Glomerular visceral epithelial cell (primary cell): Measurements from ENCODE around the gene AHNAK.

Source experiments
- DNase-seq: peaks from one replicate; pipeline ENCODE4 v3.0.0-alpha.2; 2016; ENCODE audit errors: extremely low spot score

The AHNAK gene

DNA sequence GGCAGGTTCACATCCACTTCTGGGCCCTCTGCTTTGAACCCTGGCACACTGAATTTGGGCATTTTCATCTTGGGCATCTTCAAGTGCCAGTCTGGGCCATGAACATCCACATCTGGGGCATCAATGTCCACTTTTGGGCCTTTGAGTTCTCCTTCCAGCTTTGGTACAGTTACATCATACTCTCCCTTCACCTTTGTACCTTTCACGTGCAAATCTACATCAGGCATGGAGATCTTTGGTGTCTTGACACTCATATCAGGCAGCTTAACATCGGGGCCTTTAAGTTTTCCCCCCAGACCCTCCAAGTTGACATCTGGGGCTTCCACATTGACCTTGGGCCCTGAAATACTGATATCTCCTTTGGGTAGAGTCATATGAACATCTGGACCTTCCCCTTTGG lies 14.5 kb downstream of the AHNAK start:
- no peak for DNase-seq

DNA sequence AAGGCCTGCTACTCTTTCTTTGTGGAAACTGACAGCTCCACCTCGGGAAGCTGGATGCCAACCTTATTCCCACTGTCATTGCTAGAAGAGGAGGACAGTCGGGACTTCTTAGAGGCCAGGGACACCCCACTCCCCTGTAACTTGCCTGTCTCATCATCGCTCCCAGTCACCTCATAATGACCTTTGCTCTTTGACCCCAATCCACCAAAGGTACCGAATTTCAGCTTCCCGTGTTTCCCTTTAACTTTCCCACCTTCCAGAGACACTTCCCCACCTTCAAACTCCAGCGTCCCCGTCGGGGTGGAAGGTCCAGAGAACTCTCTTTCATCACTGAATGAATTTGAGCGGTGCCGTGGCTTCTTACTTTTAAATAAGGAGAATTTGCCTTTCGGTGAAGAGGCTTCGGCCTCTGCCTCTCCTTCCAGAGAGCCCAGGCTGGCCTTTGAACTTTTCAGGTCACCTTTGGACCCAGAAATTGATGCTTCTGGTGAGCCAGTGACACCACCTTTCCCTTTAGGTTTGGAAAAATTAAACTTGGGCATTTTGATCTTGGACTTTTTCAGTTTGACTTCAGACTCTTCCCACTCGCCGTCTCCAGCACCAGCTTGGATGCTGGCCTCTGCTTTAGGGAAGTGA lies 29.8 kb downstream of the AHNAK start:
- no peak for DNase-seq

DNA sequence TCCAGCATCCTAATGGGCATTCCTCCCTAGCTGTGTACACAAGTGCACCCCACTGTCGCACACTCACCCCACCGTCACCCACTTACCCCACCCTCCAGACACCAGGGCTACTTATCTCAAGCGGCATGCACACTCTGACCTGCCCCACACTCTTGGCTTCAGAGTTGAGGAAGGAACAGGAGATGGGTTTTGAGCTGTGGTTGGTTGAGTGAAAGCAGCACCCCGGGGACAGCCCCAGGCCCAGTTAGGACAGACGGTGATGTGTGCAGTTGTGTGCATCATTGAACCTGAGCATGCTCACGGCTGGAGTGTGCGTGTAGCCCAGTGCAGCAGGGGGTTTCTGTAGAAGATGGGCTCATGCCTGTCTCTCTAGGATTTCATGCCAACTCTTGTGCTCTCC lies 32.5 kb downstream of the AHNAK start:
- DNase-seq = no peak

DNA sequence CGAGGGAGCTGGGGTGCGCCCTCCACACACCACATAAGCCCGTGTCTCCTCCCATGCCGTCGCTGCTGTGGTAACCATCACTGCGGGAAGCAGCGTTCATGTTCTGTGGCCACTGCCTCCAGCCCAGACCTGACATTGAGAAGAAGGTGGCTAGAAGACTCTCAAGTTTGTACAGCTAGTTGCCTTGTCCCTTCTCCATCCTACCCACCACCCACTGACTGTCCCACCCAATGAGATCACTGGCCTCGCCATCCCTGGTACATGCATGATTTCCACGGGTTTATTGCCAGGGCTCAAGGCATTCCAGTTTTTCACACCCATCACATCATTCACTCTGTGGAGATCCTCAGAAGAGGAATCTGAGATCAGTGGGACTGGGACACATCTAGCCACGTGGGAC lies 33.0 kb downstream of the AHNAK start:
- DNase-seq = no peak

DNA sequence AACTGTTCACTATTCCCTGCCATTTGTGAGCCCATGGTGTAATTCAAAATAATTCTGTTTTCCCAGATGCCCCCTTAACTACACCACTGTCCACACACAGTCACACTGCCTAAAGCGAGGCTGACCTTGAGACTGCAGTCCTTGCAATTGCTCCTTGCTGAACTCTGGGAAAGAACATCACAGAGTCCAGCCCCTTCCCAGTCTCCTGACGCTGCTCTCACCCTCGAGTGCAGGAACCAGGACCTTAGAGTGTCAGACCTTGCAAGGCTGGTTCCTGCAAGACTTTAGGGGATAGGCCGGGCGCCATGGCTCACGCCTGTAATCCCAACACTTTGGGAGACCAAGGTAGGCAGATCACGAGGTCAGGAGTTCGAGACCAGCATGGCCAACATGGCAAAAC lies 33.6 kb downstream of the AHNAK start:
- DNase-seq = no peak

DNA sequence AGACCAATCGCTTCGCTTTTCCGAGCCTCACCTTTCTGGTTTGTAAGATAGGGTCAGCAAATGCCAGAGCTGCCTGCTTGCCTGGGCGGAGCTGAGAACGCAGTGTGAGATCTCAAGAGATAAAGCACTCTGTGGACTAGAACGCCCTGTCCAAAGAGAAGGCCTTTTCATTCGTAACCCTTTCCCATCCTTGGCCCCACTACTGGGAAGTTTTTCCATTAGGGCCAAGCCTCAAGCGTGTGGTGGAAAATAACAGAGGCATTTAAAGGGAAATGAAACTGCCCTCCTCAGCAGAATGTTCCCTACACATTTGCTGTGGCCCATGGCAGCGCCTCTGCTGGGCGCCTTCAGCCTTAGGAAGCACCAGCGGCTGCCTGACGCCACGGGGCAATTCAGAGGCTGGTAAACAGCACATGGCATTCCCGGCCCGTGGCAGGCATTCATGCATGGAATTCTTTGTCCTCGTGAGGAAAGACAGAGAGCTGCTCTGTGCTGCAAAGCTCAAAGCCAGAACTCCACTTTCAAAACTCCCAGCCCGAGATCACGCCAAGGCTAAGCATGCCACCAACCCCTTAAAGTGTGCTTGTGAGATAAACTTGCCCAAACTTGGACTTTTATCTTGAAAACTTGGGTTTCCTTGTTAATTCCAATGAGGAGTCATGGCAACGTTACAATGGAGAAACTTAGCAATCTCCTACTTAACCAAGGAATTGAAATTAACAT lies 38.1 kb downstream of the AHNAK start:
- peak; percentile 87 for DNase-seq

DNA sequence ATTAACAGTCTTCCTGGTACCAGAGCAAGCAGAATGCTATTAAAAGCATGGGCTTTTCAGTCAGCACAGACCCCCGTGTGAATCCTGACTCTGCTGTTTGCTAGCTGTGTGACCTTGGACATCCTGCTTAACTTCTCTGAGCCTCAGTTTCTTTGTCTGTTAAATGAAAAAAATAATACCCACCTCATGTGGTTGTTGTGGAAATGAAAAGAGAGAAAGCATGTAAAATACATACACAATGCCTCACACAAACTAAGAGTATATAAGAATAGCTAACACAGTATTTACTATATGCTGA lies 39.5 kb downstream of the AHNAK start:
- no peak for DNase-seq

DNA sequence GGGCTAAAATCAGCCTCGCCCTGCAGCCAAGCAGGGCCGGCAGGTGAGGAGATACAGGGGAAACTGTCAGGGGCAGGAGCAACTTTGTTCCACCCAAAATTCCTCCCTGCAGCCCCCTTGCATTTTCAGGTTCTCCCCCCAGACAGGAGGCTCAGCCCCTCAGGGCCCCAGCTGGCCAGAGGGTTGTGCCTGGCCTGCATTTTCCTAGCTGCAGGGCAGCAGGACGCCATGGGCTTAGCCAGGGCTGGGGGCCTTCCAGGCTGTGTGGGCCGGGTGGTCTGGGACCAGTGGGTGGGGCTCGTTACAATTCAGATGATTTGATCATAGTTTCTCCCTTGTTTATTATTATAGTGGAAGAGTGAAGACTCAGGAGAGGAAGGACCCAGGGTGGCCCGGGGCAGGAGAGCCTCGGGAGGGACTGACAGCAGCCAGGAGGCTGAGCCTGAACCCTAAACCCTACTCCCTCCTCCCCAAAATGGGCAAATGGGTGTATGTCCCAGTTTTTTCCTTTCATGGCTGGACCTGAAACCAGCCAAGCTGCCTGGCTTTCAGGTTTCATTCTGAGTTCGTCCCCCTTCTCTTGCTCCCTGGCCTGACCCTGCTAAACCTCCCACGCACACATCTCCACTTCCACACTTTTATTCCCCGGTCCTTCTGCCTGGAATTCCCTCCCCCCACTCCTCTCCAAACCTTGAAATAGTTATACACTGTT lies 40.0 kb downstream of the AHNAK start:
- no peak for DNase-seq

DNA sequence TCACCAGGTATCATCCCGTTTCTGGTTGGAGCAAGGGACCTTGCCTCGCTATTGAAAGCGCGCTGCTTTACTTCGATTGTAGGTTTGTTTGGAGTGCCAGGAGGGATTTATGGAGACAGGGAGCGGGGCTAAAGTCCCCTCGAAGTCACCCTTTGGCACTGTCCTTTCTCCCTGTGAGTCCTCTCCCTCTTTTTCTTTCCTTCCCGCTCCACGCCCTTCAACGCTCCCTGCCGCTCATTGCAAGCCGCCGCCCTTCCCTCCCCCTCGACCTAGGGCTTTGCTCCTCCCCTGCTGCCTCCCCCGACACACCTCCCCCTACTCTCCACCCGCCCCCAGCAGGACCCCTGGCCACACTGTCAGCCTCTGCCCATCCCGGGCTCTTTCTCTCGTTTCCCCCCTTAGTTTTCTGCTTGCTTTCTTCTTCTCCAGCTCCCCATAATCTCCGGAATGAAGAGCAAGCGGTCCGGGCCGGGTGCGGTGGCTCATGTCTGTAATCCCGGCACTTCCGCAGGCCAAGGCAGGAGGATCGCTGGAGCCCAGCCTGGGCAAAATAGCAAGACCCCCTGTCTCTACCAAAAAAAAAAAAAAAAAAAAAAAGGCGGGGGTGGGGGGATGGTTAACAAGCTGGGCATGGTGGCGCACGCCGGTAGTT lies 41.0 kb downstream of the AHNAK start:
- no peak for DNase-seq

DNA sequence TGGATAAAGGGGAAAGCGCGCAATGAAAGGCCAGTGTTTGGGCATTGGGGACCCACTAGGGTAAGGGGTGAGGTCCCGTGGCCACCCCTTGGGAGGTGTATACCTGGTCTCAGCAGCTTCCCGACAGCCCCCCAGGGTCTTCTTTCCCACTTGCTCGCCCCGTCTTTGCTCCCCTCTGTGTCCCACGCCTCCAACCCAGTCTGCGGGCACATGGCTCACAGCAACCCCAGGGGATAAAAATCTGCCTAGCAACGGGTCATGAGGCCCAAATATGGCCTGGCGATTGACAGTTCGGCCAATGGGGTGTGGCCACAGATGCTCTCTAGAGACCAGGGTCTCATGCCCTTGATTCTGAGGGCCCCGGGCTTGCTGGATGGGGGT lies 41.6 kb downstream of the AHNAK start:
- no peak for DNase-seq

DNA sequence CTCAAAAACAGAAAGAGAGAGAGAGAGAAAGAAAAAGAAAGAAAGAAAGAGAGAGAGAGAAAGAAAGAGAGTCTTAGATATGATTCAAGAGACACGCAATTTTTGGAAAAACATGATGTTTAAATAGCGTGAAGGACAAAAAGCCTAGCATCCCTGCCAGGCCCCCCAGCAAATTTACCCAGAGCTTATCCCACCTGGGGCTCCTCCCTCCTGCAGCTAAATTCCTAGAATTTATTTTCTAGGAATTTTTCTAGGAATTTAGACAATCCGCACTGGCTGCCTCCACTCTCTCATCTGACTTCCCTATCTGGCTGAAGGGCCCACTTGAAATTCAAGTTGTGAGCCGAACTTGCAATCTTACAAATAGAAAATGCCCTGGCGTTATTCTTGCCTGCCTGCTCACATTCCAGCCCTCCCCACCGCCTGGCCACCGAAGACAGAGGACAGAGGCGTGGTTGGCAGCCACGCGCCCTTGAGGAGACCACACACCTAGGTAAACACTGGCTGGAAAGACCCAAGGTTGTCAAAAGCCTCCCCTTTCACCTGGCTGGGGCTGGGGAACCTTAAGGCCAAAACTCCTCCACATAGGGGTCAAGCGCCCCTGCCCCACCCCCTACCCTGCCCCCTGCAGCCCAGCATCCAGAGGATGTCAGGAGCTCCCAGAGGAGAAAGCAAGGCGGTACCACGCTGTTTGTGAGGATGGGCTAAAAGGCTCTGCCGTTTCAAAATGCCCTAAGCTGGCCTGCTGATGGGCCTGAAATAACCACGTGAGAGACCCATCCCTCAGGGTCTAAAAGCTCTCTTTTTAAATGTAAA lies 42.2 kb downstream of the AHNAK start:
- no peak for DNase-seq

DNA sequence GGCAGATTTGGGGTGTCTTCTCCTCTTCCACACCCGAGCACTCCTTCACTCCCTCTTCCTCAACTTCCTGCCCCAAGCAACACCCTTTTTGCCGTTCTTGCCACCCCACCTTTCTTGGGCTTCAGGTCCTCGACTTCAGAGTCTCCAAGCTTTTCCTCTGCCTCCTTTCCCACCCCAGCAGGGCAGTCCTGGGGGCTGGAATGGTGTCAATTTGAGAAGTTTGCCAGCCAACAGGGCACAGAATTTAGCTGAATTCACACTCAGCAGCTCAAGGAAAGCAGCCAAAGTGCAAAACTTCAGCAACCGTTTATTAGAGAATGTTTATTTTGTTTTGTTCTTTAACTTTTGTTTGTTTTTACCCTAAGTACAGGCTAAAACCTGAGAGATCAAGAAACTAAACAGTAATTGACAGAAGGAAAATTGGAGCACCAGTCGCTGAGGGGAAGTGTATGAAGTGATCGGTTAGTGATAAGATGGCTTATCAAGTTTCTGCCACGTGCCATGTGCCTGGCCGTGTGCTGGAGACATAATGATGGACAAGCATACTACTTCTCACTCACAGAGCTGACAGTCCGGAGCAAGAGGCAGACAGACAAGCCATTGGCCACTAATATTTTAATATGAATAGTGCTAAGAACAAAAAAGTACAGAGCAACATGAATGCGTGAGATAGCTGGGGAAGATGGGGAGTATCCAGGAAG lies 44.4 kb downstream of the AHNAK start:
- DNase-seq = no peak

DNA sequence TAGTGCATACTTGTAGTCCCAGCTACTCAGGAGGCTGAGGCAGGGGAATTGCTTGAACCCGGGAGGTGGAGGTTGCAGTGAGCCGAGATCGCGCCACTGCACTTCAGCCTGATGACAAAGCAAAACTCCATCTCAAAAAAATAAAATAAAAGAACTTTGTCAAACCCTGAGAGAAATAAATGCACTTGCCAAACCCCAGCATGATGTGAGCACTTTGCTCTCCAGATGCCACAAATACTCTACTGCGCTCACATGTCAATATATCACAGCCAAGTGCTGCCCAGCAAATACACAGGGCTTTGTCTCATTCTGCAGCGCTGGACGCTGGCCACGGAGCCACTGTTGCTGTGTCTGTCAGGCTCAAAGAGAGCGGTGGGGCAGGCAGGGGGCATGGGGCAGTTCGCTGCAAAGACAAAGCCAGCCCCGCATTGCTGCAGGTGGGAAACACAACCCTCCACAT lies 45.1 kb downstream of the AHNAK start:
- no peak for DNase-seq

DNA sequence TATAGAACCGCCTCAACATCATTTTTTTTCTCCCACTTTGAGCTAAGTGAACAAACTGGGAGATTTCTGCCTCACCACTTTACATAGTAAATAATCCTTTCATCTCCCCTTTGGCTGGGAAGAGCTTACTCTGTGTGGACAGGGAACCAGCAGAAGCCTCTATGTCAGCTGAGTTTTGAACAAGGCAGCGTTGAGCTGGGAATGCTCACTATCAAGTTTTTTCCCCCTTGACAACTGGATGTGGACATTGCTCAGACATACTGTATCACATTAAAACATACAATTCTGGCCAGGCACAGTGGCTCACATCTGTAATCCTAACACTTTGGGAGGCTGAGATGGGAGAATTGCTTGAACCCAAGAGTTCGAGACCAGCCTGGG lies 46.0 kb downstream of the AHNAK start:
- no peak for DNase-seq

DNA sequence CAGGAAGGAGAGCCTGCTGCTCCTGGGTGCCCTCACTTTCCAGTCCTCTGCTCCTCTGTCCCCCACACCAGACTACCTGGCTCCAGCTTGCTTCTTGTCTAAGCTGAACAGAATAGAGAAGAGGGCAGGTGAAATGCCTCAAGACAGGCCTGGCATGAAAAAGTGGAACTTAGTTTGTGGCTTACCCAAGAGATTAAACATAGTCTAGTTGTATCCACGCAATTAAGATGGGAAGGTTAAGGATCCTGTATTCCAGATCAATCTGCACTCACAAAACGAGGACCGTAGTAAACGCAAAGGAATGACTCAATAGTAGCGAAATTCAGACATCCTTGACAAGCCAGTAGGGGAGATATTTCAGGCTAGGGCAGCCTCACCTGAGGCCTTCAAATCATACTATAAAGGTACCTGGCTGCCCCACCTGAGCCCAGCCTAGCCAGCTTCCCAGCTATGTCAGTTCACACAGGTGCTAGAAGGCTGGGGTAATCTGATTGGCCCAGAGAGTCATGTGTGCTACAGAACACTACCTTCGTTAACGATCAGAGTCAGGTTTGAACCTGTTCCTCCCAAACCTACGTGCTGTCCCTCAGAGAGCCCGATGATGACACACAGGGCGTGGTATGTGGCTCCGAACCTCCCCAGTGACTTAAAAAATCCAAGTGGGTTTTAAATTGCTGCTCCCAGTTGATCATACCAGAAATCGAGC lies 46.5 kb downstream of the AHNAK start:
- DNase-seq = no peak

DNA sequence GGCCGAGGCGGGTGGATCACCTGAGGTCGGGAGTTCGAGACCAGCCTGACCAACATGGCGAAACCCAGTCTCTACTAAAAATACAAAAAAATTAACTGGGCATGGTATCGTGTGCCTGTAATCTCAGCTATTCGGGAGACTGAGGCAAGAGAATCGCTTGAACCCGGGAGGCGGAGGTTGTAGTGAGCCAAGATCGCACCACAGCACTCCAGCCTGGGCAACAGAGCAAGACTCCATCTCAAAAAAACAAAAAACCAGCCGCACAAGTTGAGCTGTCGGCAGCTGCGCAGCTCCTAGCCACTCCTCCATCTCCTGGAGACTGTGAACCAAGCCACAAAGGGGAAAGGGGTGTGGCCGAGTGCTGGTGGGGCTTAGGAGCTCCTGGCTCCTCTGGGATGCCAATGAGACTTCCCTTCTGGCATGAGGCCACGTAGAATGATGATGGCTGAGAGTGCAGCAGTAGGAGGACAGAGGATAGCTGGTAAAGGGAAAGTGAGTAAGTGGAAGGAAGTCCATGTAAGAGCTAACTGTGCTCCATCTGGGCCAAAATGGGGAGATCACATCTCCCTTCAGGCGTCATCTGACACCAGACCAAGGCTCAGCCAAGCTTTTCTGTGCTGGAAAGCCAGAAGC lies 47.2 kb downstream of the AHNAK start:
- DNase-seq = peak; percentile 23

DNA sequence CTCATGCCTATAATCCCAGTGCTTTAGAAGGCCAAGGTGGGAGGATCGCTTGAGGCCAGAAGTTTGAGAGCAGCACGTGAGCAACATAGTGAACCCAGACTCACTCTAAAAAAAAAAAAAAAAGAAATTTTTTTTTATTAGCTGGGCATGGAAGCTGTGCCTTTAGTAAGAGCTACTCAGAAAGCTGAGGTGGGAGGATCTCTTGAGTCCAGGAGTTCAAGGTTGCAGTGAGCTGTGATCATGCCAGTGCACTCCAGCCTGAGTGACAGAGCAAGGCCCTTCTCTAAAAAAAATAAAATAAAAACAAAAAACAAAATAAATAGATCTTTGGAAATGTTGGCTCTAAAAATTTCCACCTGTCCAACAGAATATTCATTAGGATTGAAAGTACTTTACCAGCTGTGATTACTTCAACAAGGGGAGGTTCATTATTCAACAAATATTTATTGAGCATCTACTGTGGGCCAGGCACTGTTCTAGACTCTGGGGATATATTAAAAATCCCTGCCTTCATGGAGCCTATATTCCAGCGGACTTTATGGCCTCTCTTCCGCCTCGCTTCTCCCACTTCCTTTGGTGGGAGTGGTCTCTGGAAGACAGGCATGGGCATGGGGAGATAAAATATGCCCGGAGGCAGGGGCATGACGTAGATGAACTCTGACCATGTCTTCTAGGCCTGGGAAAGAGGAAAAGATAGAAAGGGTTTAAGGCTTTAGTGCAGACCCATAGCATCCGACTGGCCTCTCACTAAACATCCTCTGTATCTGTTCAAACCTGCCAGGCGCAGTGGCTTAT lies 47.9 kb downstream of the AHNAK start:
- DNase-seq = no peak

DNA sequence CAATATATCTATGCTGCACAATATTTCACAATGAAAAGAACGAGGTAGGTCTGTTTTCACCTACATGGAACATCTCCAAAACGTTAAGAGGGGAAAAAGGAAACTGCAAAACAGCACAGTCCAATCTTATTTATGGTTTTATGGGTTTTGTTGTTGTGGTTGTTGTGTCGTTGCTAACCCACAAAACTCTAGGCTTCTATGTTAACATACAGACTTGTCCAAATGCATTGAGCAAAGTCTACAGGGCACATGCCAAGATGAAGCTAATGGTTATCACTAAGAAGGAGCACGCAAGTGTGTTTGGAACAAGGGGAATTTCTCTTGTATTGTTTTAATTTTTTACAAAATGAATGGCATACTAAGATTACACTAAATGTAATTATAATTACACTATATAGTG lies 48.6 kb downstream of the AHNAK start:
- no peak for DNase-seq

DNA sequence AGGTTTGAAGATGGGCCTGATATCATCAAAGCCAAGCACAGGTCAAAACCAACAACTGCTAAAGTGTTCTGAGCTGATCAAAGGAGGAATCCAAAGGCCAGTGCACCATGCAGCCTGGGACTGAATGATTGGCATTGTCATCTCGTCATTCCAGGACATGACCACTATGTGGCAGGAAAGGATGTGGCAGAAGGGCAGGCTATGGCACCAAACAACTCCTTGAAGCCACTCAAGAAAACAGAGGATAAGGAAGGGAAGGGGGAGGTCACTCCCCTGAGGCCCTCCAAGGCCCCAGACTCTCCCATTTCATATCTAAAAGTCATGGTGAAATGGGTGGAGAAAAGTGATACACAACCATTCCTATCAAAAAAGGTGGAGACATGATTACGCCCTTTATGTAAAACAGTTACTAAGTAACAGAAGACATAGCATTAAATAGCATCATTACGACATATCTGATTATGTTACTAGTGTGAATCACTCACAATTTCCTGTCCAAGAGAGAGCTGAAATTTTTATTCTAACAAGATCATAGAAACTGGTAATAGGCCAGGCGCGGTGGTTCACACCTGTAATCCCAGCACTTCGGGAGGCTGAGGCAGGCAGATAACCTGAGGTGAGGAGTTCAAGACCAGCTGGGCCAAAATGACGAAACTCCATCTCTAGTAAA lies 49.3 kb downstream of the AHNAK start:
- peak; percentile 62 for DNase-seq
